ENCODE data around the gene PARD6B.
"Not testable (repeated sequence)": the region's sequence is repeated elsewhere in the genome, so short reads cannot be mapped to it uniquely, and the experiment has no call there.

The PARD6B gene

DNA sequence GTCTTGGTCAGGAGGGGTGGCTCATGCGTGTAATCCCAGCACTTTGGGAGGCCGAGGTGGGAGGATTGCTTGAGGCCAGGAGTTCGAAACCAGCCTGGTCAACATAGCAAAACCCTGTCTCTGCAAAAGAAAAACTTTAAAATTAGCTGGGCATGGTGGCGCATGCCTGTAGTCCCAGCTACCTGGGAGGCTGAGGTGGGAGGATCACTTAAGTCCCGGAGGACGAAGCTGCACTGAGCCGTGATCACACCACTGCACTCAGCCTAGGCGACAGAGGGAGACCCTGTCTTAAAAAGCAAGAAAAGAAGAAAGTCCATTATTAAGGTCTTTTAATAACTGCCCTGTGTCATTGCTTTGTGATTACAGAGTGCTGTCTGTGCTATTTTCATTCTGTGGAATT lies 47.6 kb downstream of the PARD6B start:
- not testable (repeated sequence) for DNase-seq

- no peak for DNase-seq
Observed at GRCh38 chr20:50783390-50783789, 52.0 kb downstream of the PARD6B start.

DNA sequence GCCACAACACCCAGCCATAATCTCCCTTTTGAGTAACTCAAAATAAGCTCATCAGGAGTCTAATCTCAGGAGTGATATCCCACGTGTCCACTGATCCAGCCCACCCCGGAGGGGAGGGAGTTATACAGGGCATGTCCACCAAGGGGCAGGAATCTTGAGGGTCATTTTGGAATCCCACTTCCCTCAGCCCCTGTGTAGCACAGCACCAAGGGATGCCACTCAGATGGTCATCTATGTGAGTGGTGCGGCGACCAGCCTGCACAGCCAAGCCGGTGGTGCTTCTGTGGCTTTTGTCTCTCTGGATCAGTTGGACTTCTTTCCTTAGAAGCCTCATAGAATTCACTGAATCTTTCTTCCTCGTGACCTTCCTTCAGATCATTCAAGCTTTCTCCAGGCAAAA lies 52.5 kb downstream of the PARD6B start:
- DNase-seq: no peak

DNA sequence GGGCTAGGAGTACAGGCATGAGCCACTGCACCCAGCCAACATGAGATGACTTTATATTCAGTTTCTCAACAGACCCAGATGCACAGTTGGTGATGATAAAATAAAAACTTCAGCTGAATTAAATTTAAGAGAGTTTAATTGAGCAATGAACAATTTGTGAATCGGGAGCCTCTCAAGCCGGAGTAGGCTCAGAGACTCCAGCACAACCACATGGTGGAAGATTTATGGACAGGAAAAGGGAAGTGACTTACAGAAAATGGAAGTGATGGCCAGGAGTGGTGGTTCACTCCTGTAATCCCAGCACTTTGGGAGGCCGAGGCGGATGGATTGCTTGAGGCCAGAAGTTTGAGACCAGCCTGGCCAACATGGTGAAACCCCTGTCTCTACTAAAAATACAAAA lies 53.1 kb downstream of the PARD6B start:
- DNase-seq: no peak

- DNase-seq: no peak
Observed at GRCh38 chr20:50786703-50787102, 55.3 kb downstream of the PARD6B start.

DNA sequence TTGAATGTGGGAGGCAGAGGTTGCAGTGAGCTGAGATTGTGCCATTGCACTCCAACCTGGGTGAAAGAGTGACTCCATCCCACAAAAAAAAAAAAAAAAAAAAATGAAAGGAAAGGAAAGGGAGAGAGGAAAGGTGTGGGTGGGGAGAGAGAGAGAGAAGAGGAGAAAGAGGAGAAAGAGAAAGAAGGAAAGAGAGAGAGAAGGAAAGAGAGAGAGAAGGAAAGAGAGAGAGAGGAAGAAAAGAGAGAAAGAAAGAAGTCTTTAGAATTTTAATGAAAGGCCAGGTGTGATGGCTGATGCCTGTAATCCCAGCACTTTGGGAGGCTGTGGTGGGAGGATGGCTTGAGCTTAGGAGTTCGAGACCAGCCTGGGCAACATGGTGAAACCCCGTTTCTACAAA lies 55.8 kb downstream of the PARD6B start:
- no peak for DNase-seq

- peak; percentile 8 for DNase-seq
Observed at GRCh38 chr20:50788045-50788991, 56.9 kb downstream of the PARD6B start.

GRCh38 chr20:50789968-50790650 lies 58.7 kb downstream of the PARD6B start:
- DNase-seq: no peak

- peak; percentile 53 for DNase-seq
Observed at GRCh38 chr20:50790651-50791277, 59.4 kb downstream of the PARD6B start.

GRCh38 chr20:50792708-50793574 lies 61.6 kb downstream of the PARD6B start:
- peak; percentile 5 for DNase-seq

DNA sequence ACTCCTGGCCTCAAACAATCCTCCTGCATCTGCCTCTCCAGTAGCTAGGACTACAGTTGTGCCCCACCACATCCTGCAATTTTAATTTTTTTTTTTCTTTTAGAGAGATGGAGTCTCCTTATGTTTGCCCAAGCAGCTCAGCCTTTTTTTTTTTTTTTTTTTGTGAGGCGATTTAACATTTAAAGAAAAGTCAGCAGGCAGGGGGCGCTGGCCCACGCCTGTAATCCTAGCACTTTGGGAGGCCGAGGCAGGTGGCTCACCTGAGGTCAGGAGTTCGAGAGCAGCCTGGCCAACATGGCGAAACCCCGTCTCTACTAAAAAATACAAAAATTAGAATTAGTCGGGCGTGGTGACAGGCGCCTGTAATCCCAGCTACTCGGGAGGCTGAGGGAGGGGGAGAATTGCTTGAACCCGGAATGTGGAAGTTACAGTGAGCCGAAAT lies 62.2 kb downstream of the PARD6B start:
- not testable (repeated sequence) for DNase-seq

- no peak for DNase-seq
Observed at GRCh38 chr20:50794181-50794845, 62.9 kb downstream of the PARD6B start.

DNA sequence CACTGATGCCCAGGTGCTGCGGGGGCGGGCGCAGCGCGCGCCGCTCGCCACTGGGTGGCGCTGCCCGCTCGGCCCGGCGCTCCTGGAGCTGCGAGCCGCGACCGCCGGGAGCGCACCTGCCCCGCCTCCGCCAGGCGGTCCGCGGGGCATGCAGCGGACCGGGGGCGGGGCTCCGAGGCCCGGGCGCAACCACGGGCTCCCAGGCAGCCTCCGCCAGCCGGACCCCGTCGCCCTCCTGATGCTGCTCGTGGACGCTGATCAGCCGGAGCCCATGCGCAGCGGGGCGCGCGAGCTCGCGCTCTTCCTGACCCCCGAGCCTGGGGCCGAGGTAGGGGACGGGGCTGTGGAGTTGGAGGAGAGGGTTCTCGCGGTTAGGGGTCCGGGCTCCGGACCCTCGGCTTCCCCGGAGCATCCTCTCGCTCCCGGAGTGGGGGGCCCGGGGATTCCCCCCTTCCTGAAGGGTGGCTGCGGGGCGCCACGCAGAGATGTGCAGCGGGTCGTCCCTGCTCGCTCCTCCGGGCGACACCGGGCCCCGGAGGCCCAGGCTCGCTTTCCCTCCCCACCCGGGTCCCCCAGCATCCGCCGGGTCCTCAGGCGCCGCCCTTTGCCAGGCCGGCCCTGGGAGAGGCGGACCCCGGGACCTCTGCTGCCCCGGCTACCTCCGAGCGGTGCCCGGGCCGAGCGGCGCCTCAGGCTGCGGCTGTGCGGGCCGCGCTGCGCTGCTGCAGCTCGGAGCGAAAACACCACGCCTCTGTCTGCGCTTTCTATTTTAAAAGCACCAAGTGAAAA lies 63.7 kb downstream of the PARD6B start, which contains the start of gene BCAS4:
BCAS4 (plus strand) TSS at position 216 of the 789 bp plus-strand sequence; CDS start at position 239, 23 bp downstream.
- peak; percentile 46 for DNase-seq

- no peak for DNase-seq
Observed at GRCh38 chr20:50797142-50797541, 65.8 kb downstream of the PARD6B start.

DNA sequence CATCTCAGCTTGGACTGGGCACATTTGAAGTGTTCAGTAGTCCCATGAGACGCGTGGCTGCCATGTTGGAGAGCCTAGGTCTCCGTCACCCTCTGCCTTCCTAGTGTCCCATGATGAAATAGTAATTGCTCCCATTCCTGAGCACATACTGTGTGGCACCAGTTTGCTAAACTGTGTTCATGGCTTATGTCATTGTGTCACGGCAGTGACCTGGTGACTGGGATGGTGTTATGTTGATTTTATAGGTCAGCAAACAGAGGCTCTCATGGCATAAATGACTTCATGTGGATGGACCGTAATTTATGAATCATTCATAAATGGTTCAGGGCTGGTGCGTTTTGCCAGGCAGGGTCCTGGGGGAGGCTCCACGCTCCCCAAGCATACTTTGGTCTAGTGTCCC lies 67.3 kb downstream of the PARD6B start:
- no peak for DNase-seq

DNA sequence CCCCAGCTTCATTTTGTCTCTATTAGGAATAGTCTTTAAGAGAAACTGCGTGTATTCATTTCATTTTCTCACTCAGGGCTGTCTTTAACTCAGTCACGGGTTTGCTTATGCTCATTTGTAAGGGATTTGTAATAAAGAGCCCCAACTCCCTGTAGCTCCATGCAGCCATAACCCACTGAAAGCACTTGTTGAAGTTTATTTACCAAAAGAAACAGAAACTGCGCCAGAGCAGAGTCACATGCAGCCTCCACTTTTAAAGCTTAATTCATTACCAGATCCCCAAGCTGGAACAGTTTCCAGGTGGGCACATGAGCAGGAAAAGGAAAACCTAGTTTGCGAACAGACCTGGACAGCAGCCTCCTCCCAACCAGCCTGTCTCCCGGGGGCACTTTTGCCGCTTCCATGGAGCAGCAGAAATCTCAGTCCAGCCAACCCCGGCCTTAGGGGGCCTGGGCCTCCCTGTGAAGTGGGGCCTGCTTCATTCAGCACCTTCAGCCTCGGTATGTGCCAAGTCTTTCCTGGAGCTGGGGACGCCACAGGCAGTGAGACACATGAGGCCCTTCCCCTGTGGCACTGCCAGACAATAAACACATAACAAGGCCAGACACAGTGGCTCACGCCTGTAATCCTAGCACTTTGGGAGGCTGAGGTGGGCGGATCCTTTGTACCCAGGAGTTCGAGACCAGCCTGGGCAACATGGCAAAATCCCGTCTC lies 68.0 kb downstream of the PARD6B start:
- no peak for DNase-seq

GRCh38 chr20:50799890-50800550 lies 68.6 kb downstream of the PARD6B start:
- DNase-seq: no peak

DNA sequence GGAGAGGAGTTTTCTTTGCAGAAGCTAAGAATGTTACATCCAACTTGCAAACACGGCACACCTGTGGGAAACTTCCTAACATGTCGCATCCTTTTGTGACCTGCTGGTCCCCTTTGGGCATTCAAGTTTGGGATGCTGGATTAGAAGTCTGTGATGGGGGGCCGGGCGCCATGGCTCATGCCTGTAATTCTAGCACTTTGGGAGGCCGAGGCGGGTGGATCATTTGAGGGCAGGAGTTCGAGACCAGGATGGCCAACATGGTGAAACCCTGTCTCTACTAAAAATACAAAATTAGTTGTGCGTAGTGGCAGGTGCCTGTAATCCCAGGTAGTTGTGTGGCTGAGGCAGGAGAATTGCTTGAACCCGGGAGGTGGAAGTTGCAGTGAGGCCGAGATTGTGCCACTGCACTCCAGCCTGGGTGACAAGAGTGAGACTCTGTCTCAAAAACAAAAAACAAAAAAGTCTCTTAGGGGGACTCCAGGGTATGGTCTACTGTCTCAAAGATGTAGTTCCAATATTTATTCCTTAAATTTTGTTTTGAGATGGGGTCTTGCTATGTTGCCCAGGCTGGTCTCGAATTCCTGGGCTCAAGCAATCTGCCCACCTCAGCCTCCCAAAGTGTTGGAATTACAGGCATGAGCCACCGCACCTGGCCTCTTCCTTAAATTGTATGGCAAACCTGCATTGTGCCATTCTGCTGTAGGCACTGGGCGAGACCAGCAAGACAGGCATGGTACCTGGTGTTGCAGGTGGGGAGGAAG lies 69.8 kb downstream of the PARD6B start:
- not testable (repeated sequence) for DNase-seq

DNA sequence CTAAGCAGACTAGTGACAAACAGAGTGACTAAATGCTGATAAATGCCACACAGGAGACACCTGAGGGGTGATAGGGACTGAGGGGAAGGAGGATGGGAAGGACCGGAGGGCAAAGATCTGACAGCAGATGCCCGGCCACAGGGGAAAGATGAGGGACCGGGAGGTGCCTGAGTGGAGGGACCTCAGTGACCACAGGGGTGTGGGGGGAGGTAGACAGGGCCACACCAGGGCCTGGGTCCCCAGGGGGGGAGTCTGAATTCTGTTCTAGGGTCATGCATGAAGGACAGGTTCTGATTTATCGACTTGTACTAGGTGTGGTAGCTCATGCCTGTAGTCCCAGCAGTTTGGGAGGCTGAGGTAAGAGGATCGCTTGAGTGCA lies 70.4 kb downstream of the PARD6B start:
- no peak for DNase-seq
